Forelimb muscle (tissue), 1 donor: Measurements from ENCODE around the gene ANKRD34B. TPM values are rescaled to one million over a fixed set of nuclear protein-coding genes. Genes with fewer than 3 reads are reported as not detected.
"Not testable (repeated sequence)": the region's sequence is repeated elsewhere in the genome, so short reads cannot be mapped to it uniquely, and the experiment has no call there.

Source experiments
- DNase-seq: peaks from one replicate; pipeline ENCODE4 v3.0.0-alpha.2; 2013; ENCODE audit warnings: low read depth
- polyA plus RNA-seq: library from polyadenylated mRNA; unstranded; fragments of 120-200 nt; gene quantifications from one replicate; pipeline ENCODE4 v1.2.1, GENCODE V29; 2013; ENCODE audit not compliant: insufficient read length

The ANKRD34B gene
- polyA plus RNA-seq: 0.16 TPM

GRCh38 chr5:80569961-80570786 is at the start of gene ANKRD34B:
ANKRD34B (minus strand) TSS chr5:80570280; CDS start chr5:80560019, 10,261 bp downstream.
- no peak for DNase-seq

GRCh38 chr5:80619086-80619485 is 49.0 kb upstream of the ANKRD34B start:
- no peak for DNase-seq

- DNase-seq: no peak
Measured at GRCh38 chr5:80618438-80618837, 48.4 kb upstream of the ANKRD34B start.

DNA sequence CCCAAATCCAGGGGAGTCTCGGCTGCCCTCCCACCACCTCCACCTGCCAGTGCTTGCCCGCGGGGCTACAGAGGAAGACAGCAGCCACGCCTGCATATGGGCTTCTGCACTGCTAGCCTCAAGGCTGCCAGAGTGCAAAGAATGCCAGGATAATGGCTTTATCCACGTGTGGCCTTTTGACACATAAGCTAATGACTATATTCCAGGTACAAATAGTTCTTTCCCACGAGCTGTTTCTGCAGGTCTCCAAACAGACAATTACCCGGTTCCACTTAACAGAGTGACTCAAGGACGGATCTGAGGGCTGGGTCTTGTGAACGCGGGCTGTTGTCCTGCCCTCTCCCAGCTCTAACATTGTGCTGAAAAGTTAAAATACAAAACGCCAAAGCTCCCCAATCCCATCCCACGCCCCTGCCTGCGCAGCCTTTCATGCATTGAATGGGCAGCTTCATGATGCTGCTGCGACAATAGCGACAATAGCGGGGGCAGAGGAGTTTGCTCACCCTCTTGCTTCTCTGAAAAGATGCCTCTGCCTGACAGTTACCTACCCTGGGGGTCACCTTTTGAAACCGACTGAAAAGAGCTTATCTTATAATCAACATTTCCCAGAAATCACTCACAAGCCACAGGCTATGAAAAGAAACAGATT is 45.3 kb upstream of the ANKRD34B start:
- DNase-seq: no peak

- no peak for DNase-seq
Measured at GRCh38 chr5:80609692-80610091, 39.6 kb upstream of the ANKRD34B start.

DNA sequence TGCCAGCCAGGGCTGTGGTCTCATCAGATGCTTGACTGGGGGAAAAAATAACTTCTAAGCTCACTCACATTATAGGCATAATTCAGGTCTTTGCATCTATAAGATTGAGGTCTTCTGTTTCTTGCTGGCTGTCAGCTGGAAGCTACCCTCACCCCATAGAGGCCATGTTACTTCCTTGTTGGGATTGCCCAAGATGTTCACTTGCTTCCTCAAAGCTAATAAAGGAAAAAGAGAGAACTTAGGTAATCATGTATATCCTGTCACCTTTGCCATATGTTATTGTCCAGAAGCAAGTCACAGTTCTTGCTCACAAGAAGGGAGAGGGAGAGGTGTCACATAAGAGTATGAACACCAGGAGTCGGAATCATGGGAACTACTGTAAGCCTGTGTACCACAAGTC is 38.7 kb upstream of the ANKRD34B start:
- no peak for DNase-seq

- DNase-seq: no peak
Measured at GRCh38 chr5:80607832-80608231, 37.8 kb upstream of the ANKRD34B start.

- DNase-seq: no peak
Measured at GRCh38 chr5:80607343-80607742, 37.3 kb upstream of the ANKRD34B start.

- DNase-seq: no peak
Measured at GRCh38 chr5:80600943-80601693, 31.0 kb upstream of the ANKRD34B start.

GRCh38 chr5:80597500-80597899 is 27.4 kb upstream of the ANKRD34B start:
- DNase-seq: no peak

DNA sequence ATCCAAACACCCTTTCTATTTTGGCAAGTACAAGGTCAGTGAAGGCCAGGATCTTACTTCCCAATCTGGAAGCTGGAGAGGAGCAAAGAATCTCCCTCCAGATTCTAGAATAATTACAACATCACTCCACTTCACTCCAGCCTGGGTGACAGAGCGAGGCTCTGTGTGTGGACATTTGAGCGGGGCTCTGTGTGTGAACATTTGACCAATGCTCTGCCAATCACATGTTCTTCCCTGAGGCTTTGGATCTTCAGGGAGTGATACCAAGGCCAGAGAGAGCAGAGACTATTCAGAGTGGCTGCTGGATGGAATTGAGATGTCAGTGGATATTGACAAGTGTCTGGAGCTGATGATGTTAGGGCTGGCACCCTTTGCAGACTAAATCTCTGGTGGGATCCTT is 24.7 kb upstream of the ANKRD34B start:
- DNase-seq: no peak

DNA sequence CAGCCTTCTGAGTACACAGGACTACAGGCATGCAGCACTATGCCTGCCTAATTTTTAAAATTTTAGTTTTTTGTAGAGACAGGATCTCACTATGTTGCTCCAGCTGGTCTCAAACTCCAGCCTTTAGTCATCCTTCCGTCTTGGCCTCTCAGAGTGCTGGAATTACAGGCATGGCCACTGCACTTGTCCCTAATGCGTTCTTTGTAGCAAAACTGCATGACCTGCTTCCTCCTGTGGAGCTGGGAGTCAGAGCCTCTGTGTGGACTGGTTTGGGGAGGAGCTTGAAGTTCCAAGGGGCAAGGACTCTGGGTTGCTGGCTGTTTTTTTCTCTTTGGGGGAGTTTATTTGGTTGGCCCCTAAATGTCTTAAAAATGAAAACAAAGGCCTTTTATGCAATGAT is 22.7 kb upstream of the ANKRD34B start:
- DNase-seq: no peak

DNA sequence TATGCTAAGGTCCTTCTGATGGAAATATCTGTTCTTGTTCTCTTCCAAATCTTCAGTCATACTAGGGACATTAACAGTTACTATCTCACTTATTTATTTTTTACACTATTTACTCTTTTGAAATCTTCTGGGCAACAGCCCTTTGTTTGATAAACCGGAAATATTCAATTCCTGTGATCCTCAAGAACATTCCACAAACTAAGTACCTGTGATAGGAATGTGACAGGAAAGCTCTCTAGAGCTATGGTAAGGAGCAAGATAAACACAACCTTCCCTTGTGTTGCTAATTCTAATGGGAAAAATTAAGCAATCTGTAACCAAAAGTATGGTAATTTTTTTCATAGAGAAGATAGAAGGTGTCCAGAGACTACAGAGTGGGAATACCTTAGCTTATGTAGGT is 22.0 kb upstream of the ANKRD34B start:
- DNase-seq: no peak

DNA sequence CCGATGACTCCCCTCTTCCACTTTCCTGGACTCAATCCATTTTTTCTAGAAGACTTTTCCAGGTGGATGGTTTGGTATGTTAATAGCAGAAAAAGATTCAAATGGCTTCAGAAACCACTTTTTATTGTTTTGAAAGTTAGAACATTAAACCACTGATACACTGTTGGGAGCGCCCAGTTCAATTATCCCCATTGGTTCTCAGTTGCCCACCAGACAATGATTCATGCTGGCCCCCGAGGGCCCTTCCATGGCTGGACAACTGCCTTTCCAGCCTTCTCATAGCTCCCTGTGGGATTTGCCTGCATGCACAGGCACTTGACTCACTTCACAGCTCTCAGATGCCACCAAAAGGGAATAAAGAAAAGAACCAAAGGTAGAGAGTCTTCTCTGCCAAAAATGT is 21.3 kb upstream of the ANKRD34B start:
- DNase-seq: no peak

- no peak for DNase-seq
Measured at GRCh38 chr5:80590766-80591165, 20.7 kb upstream of the ANKRD34B start.

DNA sequence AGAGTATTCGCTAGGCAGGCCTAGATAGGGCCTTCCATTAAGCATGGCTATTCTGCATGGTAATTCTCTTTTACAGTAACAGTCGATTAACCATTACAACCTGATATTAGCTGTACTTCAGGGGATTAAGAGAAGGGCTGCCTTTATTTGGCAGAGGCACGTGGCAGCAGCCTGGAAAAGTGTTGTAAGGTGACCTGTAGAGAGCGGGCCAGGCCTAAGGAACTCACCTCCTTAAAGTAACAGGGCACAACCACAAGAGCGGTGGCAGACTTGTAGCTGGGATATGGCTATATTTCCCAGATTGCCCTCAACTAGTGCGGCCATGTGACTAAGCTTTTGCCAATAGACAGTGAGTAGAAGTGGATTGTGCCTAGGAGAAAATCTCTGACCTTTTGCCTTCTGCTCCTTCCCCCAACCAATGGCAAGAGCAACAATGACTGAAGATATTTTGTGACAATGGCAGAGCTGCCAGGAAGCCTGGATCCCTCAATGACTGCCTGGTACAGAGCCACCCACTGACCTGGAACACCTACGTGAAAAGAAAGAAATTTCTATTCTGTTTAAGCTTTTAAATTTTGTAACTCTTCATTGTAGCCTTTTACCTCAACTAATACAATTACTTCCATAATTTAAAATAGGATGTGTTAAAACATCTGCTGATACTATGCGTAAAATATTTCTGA is 18.9 kb upstream of the ANKRD34B start:
- no peak for DNase-seq

- no peak for DNase-seq
Measured at GRCh38 chr5:80584770-80585169, 14.7 kb upstream of the ANKRD34B start.

DNA sequence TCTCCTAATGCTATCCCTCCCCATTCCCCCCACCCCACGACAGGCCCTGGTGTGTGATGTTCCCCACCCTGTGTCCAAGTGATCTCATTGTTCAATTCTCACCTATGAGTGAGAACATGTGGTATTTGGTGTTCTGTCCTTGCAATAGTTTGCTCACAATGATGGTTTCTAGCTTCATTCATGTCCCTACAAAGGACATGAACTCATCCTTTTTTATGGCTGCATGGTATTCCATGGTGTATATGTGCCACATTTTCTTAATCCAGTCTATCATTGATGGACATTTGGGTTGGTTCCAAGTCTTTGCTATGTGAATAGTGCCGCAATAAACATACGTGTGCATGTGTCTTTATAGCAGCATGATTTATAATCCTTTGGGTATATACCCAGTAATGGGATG is 10.2 kb upstream of the ANKRD34B start:
- DNase-seq: not testable (repeated sequence)

DNA sequence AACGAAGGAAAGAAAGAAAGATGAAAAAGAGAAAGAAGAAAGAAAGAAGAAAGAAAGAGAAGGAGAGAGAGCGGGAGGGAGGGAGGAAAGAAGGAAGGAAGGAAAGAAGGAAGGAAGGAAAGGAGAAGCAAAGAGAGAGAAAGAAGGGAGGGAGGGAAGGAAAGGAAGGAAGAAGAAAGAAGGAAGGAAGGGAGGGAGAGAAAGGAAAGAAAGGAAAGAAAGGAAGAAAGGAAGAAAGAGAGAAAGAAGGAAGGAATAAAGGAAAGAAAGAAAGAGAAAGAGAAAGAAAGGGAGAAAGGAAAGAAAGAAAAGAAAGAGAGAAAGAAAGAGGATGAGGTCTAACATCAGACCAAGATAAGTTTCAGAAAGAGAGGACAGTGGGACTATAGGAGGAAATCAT is 9.0 kb upstream of the ANKRD34B start:
- DNase-seq: no peak

DNA sequence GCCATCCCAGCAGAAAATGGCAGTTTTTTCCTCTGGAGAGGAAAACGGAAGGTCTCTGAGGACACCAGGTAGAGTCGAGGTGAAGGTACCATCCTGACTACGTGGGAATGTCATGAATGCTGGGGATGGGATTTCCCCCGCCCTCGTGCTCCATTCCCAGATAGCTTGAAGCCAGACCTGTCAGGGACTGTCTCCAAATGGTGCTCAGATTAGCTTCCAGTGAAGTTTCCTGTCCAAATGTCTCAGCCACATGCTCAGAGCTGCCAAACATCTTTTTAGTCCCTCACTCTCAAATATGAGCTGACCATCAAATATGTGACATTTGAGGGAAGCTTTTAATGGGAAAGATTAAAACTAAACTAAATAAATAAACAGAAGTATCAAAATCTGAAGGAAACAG is 7.6 kb upstream of the ANKRD34B start:
- DNase-seq: no peak

- DNase-seq: no peak
Measured at GRCh38 chr5:80576383-80576782, 6.3 kb upstream of the ANKRD34B start.

DNA sequence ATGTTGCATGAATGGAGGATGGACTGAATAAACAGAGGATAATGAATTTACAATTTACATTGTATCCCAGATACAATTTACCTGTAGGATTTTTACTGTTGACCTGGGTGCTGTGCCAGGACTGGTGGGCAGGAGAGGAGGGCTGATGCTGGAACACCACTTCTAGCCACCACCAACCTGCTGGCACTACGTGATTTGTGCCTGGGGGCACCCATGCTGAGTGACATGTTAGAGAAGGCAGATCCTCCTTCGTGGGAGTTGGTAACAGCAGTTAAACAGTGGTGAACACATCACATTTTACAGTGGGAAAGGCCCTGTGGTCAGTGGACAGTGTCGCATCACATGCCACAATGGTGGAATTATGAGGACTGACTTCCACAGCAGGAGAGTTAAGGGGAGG is 3.0 kb upstream of the ANKRD34B start:
- DNase-seq: no peak
